Liver (tissue), 3 donors: ENCODE data around the gene GLIPR1.

Source experiments
- ATF3 ChIP-seq: IDR thresholded peaks from 2 replicates; pipeline ENCODE4 v1.6.1; 2016; ENCODE audit warnings: antibody characterized with exemption
- SP1 ChIP-seq: IDR thresholded peaks from 2 replicates; pipeline ENCODE4 v1.6.1; 2018; ENCODE audit warnings: antibody characterized with exemption, mild to moderate bottlenecking
- TAF1 ChIP-seq: conservative IDR thresholded peaks from 2 replicates; pipeline ENCODE4 v1.6.1; 2016; ENCODE audit warnings: antibody characterized with exemption, mild to moderate bottlenecking
- TF ChIP-seq, protein P1 (sequence below): fragments of 150-350 bp; IDR thresholded peaks from 2 replicates; pipeline ENCODE4 v1.5.1; 2017; ENCODE audit warnings: improper control_type of control experiment, low read depth, low read length; ENCODE audit not compliant: missing input control
- TF ChIP-seq, protein P2 (sequence below): IDR thresholded peaks from 2 replicates; pipeline ENCODE4 v1.6.1; 2016; ENCODE audit warnings: antibody characterized with exemption
- donor health status: healthy.
- donor health status: healthy.

- TF ChIP-seq SP1 (no peak), ATF3 (no peak), TAF1 (no peak)
- TF ChIP-seq, protein P1, sequence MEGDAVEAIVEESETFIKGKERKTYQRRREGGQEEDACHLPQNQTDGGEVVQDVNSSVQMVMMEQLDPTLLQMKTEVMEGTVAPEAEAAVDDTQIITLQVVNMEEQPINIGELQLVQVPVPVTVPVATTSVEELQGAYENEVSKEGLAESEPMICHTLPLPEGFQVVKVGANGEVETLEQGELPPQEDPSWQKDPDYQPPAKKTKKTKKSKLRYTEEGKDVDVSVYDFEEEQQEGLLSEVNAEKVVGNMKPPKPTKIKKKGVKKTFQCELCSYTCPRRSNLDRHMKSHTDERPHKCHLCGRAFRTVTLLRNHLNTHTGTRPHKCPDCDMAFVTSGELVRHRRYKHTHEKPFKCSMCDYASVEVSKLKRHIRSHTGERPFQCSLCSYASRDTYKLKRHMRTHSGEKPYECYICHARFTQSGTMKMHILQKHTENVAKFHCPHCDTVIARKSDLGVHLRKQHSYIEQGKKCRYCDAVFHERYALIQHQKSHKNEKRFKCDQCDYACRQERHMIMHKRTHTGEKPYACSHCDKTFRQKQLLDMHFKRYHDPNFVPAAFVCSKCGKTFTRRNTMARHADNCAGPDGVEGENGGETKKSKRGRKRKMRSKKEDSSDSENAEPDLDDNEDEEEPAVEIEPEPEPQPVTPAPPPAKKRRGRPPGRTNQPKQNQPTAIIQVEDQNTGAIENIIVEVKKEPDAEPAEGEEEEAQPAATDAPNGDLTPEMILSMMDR: no peak
- TF ChIP-seq, protein P2, sequence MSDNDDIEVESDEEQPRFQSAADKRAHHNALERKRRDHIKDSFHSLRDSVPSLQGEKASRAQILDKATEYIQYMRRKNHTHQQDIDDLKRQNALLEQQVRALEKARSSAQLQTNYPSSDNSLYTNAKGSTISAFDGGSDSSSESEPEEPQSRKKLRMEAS: no peak
Measured at GRCh38 chr12:75551477-75551876, 70.9 kb downstream of the GLIPR1 start.
